HUES64 (cell line): ENCODE data around the gene LGR4.
A peak's percentile ranks its signal among the peaks of the same experiment; 100 is the strongest.

Source experiments
- H3K27ac ChIP-seq: 2 replicates; pipeline ENCODE4 v1.7.0; 2013; ENCODE audit warnings: low read depth, low read length, inconsistent platforms
- H3K27me3 ChIP-seq: 2 replicates; pipeline ENCODE4 v1.6.1; 2013; ENCODE audit warnings: mild to moderate bottlenecking, low read length; ENCODE audit not compliant: insufficient read depth
- H3K36me3 ChIP-seq: 2 replicates; pipeline ENCODE4 v1.6.1; 2013; ENCODE audit warnings: mild to moderate bottlenecking, low read length; ENCODE audit not compliant: insufficient read depth
- H3K4me1 ChIP-seq: 2 replicates; pipeline ENCODE4 v1.6.1; 2013; ENCODE audit warnings: mild to moderate bottlenecking, low read length, moderate library complexity; ENCODE audit not compliant: insufficient read depth
- H3K4me3 ChIP-seq: 2 replicates; pipeline ENCODE4 v1.5.1; 2013; ENCODE audit warnings: mild to moderate bottlenecking, low read length, moderate library complexity
- H3K9ac ChIP-seq: 2 replicates; pipeline ENCODE4 v1.6.1; 2013; ENCODE audit warnings: mild to moderate bottlenecking, low read depth, low read length
- H3K9me3 ChIP-seq: 2 replicates; pipeline ENCODE4 v1.6.1; 2013; ENCODE audit warnings: low read depth, low read length; ENCODE audit not compliant: insufficient read depth
- WGBS: fragments of 150-250, 120-280 bp; methylation state at CpG from one replicate; pipeline ENCODE4 v1.1.7; 2013; ENCODE audit warnings: missing lambda C conversion rate; 5-methylcytosine and 5-hydroxymethylcytosine counted together

The LGR4 gene

DNA sequence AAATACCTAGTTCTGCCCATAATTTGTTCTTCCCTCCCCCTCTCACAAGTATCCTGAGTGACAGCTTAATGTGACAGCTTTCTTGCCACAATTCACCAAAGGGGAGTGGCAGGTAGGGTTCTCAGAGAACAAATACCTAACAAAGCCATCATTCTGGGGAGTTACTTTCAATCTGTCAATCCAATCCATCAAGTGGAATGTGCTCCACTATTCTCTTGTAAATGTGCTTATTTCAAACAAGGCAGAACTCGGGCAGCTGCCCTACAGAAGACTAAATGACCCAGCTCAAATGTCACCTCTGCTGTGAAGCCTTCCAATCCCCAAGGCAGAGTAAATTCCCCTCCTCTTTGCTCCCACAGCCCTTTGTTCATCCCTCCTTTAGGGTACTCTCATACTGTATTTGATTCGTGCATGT lies 27.8 kb downstream of the LGR4 start:
- peak overlapping the region; percentile 93 for H3K27ac ChIP-seq
- no peaks in the 10 kb centered on the region for H3K9me3 ChIP-seq
- peak overlapping the region; percentile 48; the same call in 1 of the 2 replicates for H3K9ac ChIP-seq
- peaks cover 6% of the 10 kb centered on the region for H3K36me3 ChIP-seq
- no peaks in the 10 kb centered on the region for H3K27me3 ChIP-seq
- peak overlapping the region; percentile 34 for H3K4me3 ChIP-seq
- H3K4me1 ChIP-seq: peaks cover 66% of the 10 kb centered on the region
- WGBS: 4% methylated on average over 2 of the region's 2 CpGs

- Histone ChIP-seq H3K27ac (peak overlapping the region; percentile 90), H3K4me1 (peaks cover 67% of the 10 kb centered on the region), H3K9ac (peak overlapping the region; percentile 48; the same call in 1 of the 2 replicates)
Measured at GRCh38 chr11:27443746-27444507, 28.7 kb downstream of the LGR4 start.

DNA sequence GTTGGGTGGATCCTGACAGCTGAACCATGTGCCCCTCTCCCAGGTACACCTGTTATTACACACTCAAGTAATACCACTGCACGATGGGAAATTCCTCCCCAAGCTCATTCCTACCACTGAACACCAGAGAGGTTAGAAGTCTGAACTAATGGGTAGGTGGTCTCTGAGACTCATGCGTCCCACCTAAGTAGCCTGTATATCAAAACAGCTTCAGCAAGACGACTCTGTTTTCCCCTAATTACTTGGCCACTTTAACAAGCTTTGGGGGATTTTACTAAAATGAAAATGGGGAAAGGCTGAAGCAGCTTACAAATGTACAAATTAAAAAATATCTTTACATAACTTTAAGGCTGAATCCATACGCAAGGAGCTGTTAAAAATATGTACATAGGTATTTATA lies 29.4 kb downstream of the LGR4 start:
- Histone ChIP-seq H3K9me3 (no peaks in the 10 kb centered on the region), H3K27me3 (no peaks in the 10 kb centered on the region), H3K27ac (peak overlapping the region; percentile 90), H3K4me3 (peak overlapping the region; percentile 11), H3K9ac (peak overlapping the region; percentile 2; the same call in 1 of the 2 replicates), H3K36me3 (peaks cover 6% of the 10 kb centered on the region), H3K4me1 (peaks cover 62% of the 10 kb centered on the region)
- 70% methylated on average over 2 of the region's 4 CpGs for WGBS

More at GRCh38 chr11:27443746-27444507, 28.7 kb downstream of the LGR4 start:
- H3K27me3 ChIP-seq: no peaks in the 10 kb centered on the region
- peaks cover 6% of the 10 kb centered on the region for H3K36me3 ChIP-seq
- 20% methylated on average over 4 of the region's 5 CpGs for WGBS
- no peaks in the 10 kb centered on the region for H3K9me3 ChIP-seq
- H3K4me3 ChIP-seq: peak overlapping the region; percentile 34

DNA sequence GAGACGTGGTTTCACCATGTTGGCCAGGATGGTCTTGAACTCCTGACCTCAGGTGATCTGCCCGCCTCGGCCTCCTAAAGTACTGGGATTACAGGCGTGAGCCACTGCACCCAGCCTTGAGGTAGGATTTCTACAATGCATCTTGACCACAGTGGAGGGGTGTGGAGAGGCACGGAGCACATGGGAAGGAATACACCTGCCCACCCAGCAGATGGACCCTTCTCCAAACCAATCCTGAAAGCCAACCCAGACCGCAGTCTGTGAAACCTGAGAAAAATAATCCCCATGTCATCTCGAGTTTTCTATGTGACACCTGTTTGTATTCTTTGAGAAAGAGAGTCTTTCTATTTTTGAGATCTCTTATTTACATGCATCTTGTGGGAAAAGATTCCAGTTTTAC lies 32.5 kb downstream of the LGR4 start:
- no peaks in the 10 kb centered on the region for H3K9me3 ChIP-seq
- peak overlapping the region; percentile 0; the same call in 1 of the 2 replicates for H3K27ac ChIP-seq
- H3K4me1 ChIP-seq: peaks cover 65% of the 10 kb centered on the region
- no peaks in the 10 kb centered on the region; the same call in 1 of the 2 replicates for H3K36me3 ChIP-seq
- no peaks in the 10 kb centered on the region for H3K27me3 ChIP-seq
- WGBS: 89% methylated on average over 7 of the region's 7 CpGs
- no peak overlapping the region for H3K9ac ChIP-seq
- H3K4me3 ChIP-seq: no peak overlapping the region

GRCh38 chr11:27438595-27438981 lies 34.0 kb downstream of the LGR4 start:
- Histone ChIP-seq H3K27ac (no peak overlapping the region), H3K4me3 (no peak overlapping the region), H3K9ac (no peak overlapping the region), H3K4me1 (peaks cover 53% of the 10 kb centered on the region), H3K9me3 (no peaks in the 10 kb centered on the region), H3K27me3 (no peaks in the 10 kb centered on the region), H3K36me3 (no peaks in the 10 kb centered on the region; the same call in 1 of the 2 replicates)
- WGBS: 92% methylated on average over 3 of the region's 3 CpGs

DNA sequence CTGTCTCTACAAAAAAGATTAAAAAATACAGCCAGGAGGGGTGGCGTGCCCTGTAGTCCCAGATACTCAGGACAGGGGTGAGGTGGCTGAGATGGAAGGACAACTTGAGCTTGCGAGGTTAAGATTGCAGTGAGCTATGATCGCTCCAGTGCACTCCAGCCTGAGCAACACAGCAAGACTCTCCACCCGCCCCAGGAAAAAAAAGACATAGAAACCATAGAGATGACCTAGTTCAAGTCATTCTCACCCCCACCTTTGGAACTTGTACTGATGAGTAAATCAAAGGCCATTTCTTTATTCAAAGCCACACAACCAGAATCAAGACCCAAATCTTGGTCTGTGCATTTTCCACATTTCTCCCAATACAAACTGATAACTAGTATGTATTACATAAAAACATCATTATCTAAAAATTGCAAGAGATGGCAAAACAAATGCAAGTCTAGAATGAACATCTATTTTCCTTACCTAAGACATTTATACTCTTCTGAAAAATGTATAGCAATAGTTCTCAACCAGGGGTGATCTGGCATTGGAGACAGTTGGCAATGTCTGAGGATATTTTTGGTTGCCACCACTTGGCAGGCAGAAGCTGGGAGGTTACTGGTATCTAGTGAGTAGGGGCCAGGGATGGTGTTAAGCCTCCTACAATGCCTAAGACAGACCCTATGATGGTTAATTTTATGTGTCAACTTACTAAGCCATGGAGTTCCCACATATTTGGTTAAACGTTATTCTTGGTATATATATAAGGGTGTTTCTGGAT lies 34.6 kb downstream of the LGR4 start:
- Histone ChIP-seq H3K9me3 (no peaks in the 10 kb centered on the region), H3K4me3 (no peak overlapping the region), H3K27ac (no peak overlapping the region), H3K27me3 (no peaks in the 10 kb centered on the region), H3K4me1 (peaks cover 47% of the 10 kb centered on the region), H3K9ac (no peak overlapping the region), H3K36me3 (no peaks in the 10 kb centered on the region; the same call in 1 of the 2 replicates)
- WGBS: 90% methylated on average over 5 of the region's 5 CpGs

GRCh38 chr11:27436916-27437315 lies 35.7 kb downstream of the LGR4 start:
- Histone ChIP-seq H3K4me1 (peaks cover 46% of the 10 kb centered on the region), H3K9ac (no peak overlapping the region; the same call in 1 of the 2 replicates), H3K27me3 (no peaks in the 10 kb centered on the region), H3K36me3 (no peaks in the 10 kb centered on the region; the same call in 1 of the 2 replicates), H3K27ac (no peak overlapping the region), H3K9me3 (no peaks in the 10 kb centered on the region), H3K4me3 (no peak overlapping the region)

DNA sequence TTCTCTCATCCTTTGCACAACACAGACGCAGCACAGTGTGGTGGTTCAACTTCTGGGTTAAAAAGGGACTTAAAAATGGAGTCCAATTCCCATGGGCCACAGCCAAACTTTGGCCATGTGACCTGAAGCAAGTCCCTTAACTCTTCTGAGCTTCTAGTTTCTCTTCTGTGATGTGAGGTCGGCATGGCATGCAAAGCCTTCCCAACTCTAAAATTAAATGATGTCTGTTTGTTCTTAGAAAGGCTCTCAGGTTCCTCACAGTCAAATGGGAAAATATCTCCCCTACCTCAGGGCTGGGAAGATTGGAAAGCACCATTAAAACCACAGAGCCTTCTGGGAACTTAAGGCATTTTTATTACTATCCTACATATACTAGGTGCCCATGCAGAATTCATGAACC lies 38.8 kb downstream of the LGR4 start:
- H3K4me1 ChIP-seq: peaks cover 50% of the 10 kb centered on the region
- H3K4me3 ChIP-seq: no peak overlapping the region
- H3K27me3 ChIP-seq: no peaks in the 10 kb centered on the region
- no peak overlapping the region for H3K9ac ChIP-seq
- peaks cover 3% of the 10 kb centered on the region for H3K36me3 ChIP-seq
- no peak overlapping the region for H3K27ac ChIP-seq
- WGBS: 85% methylated on average over 2 of the region's 2 CpGs
- H3K9me3 ChIP-seq: no peaks in the 10 kb centered on the region

GRCh38 chr11:27431808-27432207 lies 40.8 kb downstream of the LGR4 start:
- 93% methylated on average over 2 of the region's 2 CpGs for WGBS
- H3K27ac ChIP-seq: peak overlapping the region; percentile 40; the same call in 1 of the 2 replicates
- no peaks in the 10 kb centered on the region for H3K9me3 ChIP-seq
- H3K4me3 ChIP-seq: no peak overlapping the region
- no peak overlapping the region for H3K9ac ChIP-seq
- H3K27me3 ChIP-seq: no peaks in the 10 kb centered on the region
- peaks cover 51% of the 10 kb centered on the region for H3K4me1 ChIP-seq
- H3K36me3 ChIP-seq: peaks cover 7% of the 10 kb centered on the region

DNA sequence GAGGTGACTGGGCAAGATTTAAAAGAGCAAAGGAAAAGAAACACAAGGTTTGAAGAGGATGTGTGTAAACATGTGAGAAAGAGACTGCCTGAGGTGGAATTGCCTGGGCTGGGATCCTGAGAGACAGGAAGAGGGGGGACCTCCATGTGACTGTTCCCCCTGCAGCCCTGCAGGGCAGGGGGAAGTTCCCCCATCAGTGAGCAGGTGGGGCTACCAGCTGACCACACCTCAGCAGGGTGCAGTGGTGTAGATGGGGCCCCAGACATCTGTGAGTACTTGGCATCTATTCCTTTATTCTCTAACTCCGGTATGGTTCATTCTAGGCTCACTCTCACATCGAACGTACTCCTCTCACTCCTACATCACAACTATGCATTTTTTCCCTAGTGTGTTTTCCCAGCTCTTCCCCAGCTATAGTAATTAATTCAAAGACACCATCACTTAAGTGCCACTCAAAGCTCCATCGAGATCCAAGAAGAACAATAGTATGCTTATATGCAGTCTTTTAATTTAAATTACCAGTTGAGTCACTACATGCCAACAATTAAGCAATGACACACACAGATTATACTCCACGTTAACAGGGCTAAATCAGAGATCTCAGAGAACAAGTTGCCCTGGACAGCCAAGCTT lies 42.7 kb downstream of the LGR4 start:
- Histone ChIP-seq H3K4me1 (peaks cover 48% of the 10 kb centered on the region), H3K36me3 (peaks cover 11% of the 10 kb centered on the region), H3K9ac (no peak overlapping the region), H3K27me3 (no peaks in the 10 kb centered on the region), H3K4me3 (no peak overlapping the region), H3K27ac (peak overlapping the region; percentile 33), H3K9me3 (no peaks in the 10 kb centered on the region)
- 74% methylated on average over 5 of the region's 5 CpGs for whole genome bisulfite sequencing
